ENCODE data around the gene CCDC142. TPM values are rescaled to one million over a fixed set of nuclear protein-coding genes. Genes with fewer than 3 reads are reported as not detected.

CCDC142 gene
- total RNA-seq, 4 donors from 2014 or later: 7.4 to 31.6 (median 27.3) TPM

GRCh38 chr2:74424995-74425406 is 57.8 kb downstream of the CCDC142 start:
- no peak for TF ChIP-seq CTCF (IDR thresholded peaks at IDR 0.05)
- DNase-seq (ENCODE audit: low spot score): no peak
- no peak for ATAC-seq (ENCODE audit: low FRiP score)

- no peak for ATAC-seq (ENCODE audit: low FRiP score)
- no peak for DNase-seq (ENCODE audit: low spot score)
- TF ChIP-seq CTCF (IDR thresholded peaks at IDR 0.05): no peak
Observed at GRCh38 chr2:74424139-74424992, 58.4 kb downstream of the CCDC142 start.

Other genes with a start within 250 kb of the CCDC142 start
- 1 to 10 TPM; 1.2 to 3.0 (median 1.6) TPM for gene SLC4A5, start 139.6 kb downstream of the CCDC142 start, total RNA-seq
- 100 to 1,000 TPM in 3 of 4 donors, 10 to 100 TPM in 1; 83.1 to 122 (median 114) TPM for gene DCTN1, start 102.7 kb downstream of the CCDC142 start, total RNA-seq
- 1 to 10 TPM in 2 of 4 donors, under 1 TPM in 2; 0.48 to 1.4 (median 1.0) TPM for gene C2orf81, start 61.4 kb downstream of the CCDC142 start, total RNA-seq
- gene WDR54, start 61.3 kb downstream of the CCDC142 start, total RNA-seq: 10 to 100 TPM in 1 of 4 donors, 1 to 10 TPM in 3; 3.0 to 10.5 (median 6.1) TPM
- gene RTKN, start 41.1 kb downstream of the CCDC142 start, total RNA-seq: 10 to 100 TPM in 3 of 4 donors, 1 to 10 TPM in 1; 9.1 to 32.2 (median 19.3) TPM
- gene INO80B, start 27.9 kb downstream of the CCDC142 start, total RNA-seq: 10 to 100 TPM in 3 of 4 donors, 1 to 10 TPM in 1; 4.6 to 26.5 (median 14.9) TPM
- gene WBP1, start 24.6 kb downstream of the CCDC142 start, total RNA-seq: 10 to 100 TPM; 34.9 to 64.5 (median 44.3) TPM
- gene MOGS, start 17.6 kb downstream of the CCDC142 start, total RNA-seq: 10 to 100 TPM; 31.8 to 43.0 (median 40.4) TPM
- 10 to 100 TPM; 33.3 to 44.6 (median 36.9) TPM for gene MRPL53, start 10.3 kb downstream of the CCDC142 start, total RNA-seq
- 10 to 100 TPM; 16.8 to 25.7 (median 22.1) TPM for gene TTC31, start 83 bp upstream of the CCDC142 start, total RNA-seq
- gene LBX2, start 16.6 kb upstream of the CCDC142 start, total RNA-seq: 1 to 10 TPM in 3 of 4 donors, under 1 TPM in 1; 0.79 to 5.6 (median 1.3) TPM
- 10 to 100 TPM; 11.6 to 20.2 (median 16.8) TPM for gene PCGF1, start 24.7 kb upstream of the CCDC142 start, total RNA-seq
- not detected for gene TLX2, start 31.5 kb upstream of the CCDC142 start, total RNA-seq
- gene DQX1, start 43.2 kb upstream of the CCDC142 start, total RNA-seq: not detected
- gene AUP1, start 46.7 kb upstream of the CCDC142 start, total RNA-seq: 100 to 1,000 TPM; 120 to 157 (median 146) TPM
- 10 to 100 TPM; 30.7 to 45.6 (median 36.8) TPM for gene HTRA2, start 46.9 kb upstream of the CCDC142 start, total RNA-seq
- gene LOXL3, start 70.9 kb upstream of the CCDC142 start, total RNA-seq: 10 to 100 TPM in 2 of 4 donors, 1 to 10 TPM in 2; 7.5 to 12.4 (median 9.1) TPM
- gene DOK1, start 71.7 kb upstream of the CCDC142 start, total RNA-seq: 10 to 100 TPM; 16.0 to 39.4 (median 30.5) TPM
- gene M1AP, start 165.3 kb upstream of the CCDC142 start, total RNA-seq: 1 to 10 TPM in 1 of 4 donors, under 1 TPM in 3; 0.56 to 1.8 (median 0.91) TPM
- 1 to 10 TPM; 3.5 to 7.3 (median 5.3) TPM for gene SEMA4F, start 171.2 kb upstream of the CCDC142 start, total RNA-seq

All from omental fat pad (tissue), 4 donors.